Esophagus muscularis mucosa (tissue), 4 donors: ENCODE data around the gene FAM193B.

Experiments
- CTCF ChIP-seq, 3 experiments: fragments of 200-600 bp in 2 of 3; fragments of 450-650 bp in 1 of 3; sonication (generic) in 2 of 3; IDR thresholded peaks; one replicate each; pipeline ENCODE4 v1.5.1; 2017 to 2019; ENCODE audit warnings: antibody characterized with exemption in 3 of 3, mild to moderate bottlenecking in 2 of 3, moderate library complexity in 1 of 3
- EP300 ChIP-seq: sonication (generic); formaldehyde crosslinking; IDR thresholded peaks from one replicate; pipeline ENCODE4 v1.6.1; 2017; ENCODE audit warnings: antibody characterized with exemption
- POLR2A ChIP-seq: fragments of 450-650 bp; IDR thresholded peaks from one replicate; pipeline ENCODE4 v1.6.1; 2017; ENCODE audit warnings: antibody characterized with exemption, moderate library complexity, mild to moderate bottlenecking, low read depth
- POLR2AphosphoS5 ChIP-seq, 2 donors: sonication (generic); formaldehyde crosslinking; IDR thresholded peaks; one replicate each; pipeline ENCODE4 v1.6.1; 2017; ENCODE audit warnings: antibody characterized with exemption in 2 of 2

- TF ChIP-seq CTCF (IDR thresholded peaks at IDR 0.05) (peak in 2 of 3 experiments; percentile 32 to 33), POLR2A (peak; percentile 77), POLR2AphosphoS5 (IDR thresholded peaks at IDR 0.05) (peak; percentile 90 to 94), EP300 (no peak)
Observed at GRCh38 chr5:177592010-177592834, 37.9 kb upstream of the FAM193B start, which contains the start of gene TMED9.
